Activated CD4-positive, CD25-positive, alpha-beta regulatory T cell treated with anti-CD3 and anti-CD28 coated beads, Interleukin-2, amount 50 U/mL, for 16 hours (primary cell): Measurements from ENCODE around the gene TJP3.

Source experiments
- DNase-seq: peaks from one replicate; pipeline ENCODE4 v3.0.0-alpha.2; 2020; ENCODE audit warnings: low read depth, low spot score

The TJP3 gene

DNA sequence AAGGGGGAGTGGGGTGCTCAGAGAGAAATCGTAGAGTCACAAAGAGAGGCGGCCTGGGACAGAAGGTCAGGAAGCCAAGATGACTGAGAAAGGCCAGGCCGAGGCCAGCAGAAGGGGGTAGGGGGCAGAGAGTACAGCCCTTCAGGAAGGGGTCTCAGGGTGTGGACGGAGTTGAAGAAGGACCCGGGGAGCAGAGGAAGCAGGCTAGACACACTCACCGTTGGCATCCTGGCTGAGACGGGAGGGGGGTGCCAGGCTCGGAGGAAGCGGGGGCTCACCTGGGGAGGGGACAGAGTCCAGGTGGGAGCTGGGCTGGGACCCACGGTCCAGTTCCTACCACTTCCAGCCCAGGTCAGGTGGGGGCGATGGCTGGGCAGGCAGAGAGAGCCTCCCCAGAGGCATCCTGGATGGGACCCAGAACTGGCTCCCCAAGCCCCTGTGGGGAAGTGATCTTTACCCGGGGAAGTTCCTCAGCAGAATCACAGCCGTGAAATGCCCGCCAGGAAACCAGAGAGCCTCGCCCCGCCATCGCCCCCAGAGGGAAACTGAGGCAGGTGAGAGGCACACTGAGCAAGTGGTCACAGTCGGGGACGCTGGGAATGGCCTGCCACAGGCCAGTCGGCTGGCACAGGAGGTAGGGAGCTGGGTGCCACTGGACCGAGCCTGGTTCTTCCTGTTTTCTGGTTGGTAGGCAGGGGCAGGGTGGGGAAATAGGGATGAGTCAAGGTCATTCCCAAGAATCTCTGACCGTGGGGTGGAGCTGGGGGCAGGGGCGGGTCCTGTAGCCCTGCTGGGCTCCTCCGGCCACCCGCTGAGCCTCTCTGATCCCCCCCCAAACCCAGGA lies 76.6 kb downstream of the TJP3 start:
- no peak for DNase-seq

DNA sequence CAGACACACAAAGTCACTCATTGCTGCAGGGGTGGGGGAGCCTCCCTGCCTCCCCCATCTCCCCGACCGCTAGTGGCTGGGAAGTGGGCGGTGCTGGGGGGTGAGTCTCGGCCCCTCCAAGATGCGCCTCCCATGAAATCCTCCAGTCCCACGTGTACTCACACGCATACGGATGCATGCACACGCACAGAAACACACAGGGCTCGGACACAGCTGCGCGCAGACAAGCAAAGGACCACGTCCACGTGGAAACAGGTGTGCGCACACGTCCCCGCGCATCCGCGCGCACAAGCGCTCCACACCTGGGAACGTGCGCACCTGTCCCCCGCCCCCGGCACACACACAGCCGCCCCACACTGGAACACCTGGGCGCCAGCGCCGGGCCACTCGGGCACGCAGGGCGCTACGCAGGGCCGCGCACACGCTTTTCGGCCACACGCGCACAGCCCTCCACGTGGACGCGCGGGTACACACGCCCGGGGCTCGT lies 77.3 kb downstream of the TJP3 start:
- no peak for DNase-seq

DNA sequence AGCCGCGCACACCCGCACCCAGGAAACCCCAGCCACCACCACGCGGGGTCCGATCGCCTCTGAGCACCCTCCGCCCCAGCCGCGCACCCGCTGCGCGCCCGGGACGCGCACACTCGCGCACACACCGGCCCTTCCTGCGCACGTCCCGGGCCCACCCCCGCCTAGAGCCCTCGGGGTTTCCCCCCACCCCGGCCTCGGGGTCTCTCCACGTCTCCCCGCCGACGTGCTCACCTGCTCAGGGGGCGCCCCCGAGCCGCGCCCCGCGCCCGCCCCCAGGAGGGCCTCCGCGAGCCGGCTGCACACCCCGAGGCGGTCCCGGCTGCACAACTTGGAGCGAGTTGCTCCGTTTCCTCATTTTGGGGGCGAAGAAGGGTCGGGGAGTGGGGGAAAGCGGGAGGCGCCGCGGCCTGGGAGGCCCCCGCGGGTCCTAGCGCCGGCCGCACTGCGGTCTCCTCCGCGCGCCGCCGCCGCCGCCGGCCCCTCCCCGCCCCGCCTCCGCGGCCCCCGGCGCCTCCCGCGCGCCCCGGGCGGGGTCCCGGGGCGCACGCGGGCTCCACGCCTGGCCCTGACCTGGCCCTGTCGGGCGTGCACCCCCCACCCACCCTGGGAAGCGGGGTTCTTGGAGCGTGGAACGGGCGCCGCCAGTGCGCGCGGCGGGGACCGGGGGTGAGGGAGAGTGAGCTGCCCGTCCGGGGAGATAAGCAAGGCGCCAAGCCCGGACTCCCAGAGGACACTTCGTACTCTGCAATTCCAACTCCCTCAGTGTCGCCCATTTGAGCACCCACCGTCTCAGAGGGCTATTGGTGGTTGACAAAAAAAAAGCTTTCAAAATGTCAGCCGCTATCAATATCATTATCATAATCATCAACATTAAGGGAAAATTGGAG lies 78.0 kb downstream of the TJP3 start, which contains the start of gene MATK:
Gene MATK, minus strand, starts transcription at position 444 of the 887 bp plus-strand sequence. CDS start 1,246 bp downstream, outside the sequence.
- DNase-seq = no peak

DNA sequence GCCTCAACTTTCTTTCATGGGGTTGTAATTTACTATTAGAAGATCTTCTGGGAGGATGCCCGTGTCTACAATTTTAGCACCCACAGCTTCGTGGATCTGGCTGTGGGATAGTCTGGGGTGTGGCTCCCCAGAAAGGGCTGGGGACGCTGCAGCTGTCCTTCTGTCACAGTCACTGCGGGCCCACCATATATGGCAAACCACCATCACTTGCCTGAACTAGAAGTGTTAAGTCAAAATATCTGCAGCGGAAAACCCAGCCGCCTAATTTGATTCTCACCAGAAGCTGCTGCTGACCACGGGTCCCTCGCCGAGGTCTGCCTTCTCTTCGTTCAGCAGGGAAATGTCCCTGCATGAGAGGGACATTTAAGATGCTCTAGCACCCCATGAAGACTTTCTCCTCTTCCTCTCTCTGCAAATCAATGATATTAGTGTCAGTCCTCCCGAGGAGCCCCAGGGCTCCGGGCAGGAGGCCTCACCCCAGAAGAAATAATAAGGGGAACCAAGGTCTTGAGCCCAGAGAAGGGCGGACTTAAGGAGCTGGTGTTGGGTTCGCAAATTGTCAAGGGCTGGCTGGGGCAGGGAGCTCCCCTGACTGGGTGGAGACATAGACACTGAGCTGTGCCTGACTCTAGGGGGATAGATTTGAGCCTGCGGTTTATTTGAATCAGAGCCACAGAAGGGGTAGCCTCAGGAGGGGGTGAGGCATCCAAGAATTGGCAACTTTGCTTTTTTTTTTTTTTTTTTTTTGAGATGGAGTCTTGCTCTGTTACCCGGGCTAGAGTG lies 81.0 kb downstream of the TJP3 start:
- DNase-seq = no peak

DNA sequence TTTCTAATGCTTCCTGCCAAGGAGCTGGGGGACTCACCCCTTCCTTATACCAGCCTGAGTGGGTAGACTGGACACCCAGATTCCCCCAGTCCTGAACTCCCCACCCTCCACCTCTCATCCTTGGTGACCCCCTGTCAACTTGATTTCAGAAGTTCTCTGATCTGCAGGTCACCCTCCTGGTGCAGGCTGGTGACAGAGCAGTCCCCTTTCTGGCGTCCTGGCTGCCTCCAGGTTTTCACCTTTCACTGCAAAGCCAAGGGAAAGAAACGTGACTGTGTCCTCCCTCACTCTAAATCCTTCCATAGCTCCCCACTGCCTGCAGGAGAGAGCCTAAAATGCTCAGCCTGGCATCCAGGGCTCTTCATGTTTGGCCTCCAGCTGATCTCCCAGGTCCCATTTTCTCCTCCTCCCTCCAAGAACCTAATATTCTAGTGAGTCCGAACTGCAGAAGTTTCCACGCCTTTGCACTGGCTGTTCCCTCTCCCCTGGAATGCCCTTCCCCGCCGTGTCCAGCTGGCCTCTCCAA lies 82.1 kb downstream of the TJP3 start:
- no peak for DNase-seq

DNA sequence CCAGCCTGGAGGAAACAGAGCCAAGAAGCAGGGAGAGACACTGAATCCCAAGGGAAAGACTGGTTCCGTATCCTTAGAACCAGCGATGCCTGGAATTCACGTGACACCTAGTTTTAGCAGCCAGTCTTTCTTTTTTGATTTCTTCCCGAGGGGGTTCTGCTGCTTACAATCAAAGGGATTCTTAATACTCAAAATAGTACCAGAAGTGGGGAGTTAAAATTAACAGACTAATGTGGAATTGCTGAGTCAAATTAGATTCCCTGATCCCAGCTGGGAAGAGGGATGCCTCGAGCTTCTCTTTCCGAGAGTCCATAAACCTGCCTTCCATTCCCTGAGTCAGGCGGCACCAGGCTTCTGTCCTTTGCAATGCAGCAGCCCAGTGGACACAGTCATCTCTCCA lies 82.8 kb downstream of the TJP3 start:
- no peak for DNase-seq

DNA sequence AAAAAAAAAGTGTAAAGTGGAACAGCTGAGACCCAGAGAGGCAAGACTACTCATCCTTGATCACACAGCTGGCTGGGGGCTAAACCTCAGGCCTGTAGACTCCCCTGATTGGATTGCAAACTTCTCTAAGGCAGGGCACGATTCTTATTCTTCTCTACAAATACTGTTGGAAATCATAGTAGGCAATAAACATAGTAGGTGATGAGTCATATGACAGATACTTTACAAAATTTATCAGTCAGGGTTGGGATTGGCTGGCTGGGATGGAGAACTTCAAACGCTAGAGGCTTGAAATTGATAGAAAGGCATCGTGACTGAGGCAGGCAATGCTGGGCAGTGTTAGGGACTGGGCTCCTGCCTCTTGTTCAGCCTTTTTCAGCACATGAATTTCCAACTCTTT lies 83.9 kb downstream of the TJP3 start:
- no peak for DNase-seq

DNA sequence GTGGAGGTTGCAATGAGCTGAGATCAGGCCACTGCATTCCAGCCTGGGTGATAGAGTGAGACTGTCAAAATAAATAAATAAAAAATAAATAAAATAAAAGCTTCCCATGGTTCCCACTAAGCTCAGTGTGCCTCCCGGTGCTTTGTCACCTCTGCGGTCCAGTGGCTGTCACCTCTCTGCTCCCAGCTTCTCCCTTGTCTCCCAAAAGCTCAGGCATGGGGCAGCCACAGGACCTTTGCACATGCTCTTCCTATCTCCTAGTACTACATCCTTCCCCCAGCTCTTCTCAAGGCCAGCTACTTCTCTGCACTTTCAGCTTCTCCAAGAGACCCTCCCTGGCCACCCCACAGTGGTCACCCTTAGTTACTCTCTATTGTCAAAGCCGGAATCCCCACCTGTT lies 85.6 kb downstream of the TJP3 start:
- DNase-seq = no peak

DNA sequence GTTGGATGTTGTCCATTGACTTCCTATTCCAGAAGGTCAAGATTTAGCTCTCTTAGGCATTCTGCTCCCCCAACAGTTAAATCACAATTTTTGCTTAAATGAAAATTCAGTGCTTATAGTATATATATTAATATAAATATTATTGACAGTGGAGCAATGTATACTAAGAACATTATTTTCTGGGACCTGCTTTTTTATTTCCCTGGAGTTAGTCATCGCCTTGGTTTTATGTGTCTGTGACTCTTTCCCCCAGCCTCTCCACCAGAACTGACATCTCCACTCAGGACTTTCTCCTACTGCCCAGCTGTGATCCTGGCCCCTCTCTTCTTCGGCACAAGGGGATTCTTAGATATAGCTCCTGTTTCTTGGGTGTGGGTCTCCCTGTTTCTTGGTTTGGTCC lies 88.2 kb downstream of the TJP3 start:
- DNase-seq = no peak

DNA sequence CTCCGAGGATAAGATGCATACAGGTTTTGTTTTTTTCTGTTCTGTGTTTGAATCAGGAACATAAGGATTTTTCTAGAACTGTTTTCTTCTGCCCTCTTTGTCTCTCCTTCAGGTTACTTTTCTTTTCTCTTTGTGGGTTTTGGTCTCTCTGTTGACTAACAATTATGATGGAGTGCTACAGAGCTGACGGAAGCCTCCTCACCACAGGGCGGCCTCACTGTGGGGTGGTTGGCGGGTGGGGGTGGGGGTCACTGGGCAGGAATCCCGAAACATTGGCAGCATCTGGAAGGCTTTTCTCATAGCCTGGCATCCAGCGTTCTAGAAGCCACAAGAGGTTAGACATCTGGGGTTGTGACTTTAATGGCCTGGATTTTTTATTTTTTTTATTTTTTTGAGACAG lies 90.0 kb downstream of the TJP3 start:
- no peak for DNase-seq
